CD4-positive, alpha-beta T cell treated with Interleukin-17A for 1 hour (primary cell): ENCODE results near the gene SMARCB1.

Experiments
- DNase-seq: peaks from one replicate; pipeline ENCODE4 v3.0.0-alpha.2; 2020

SMARCB1 gene

GRCh38 chr22:23786752-23787599, at the start of gene SMARCB1:
Gene SMARCB1 (plus strand): TSS chr22:23786966. CDS start chr22:23787170, 204 bp downstream.
- peak; percentile 93 for DNase-seq

- DNase-seq = no peak
Observed at GRCh38 chr22:23737696-23738095, 49.1 kb upstream of the SMARCB1 start.

GRCh38 chr22:23742505-23743264, 44.1 kb upstream of the SMARCB1 start:
- no peak for DNase-seq

GRCh38 chr22:23743303-23743705, 43.5 kb upstream of the SMARCB1 start:
- DNase-seq = no peak

- no peak for DNase-seq
Observed at GRCh38 chr22:23744001-23744400, 42.8 kb upstream of the SMARCB1 start.

GRCh38 chr22:23744485-23744884, 42.3 kb upstream of the SMARCB1 start:
- DNase-seq = no peak

- DNase-seq = no peak
Observed at GRCh38 chr22:23745791-23746190, 41.0 kb upstream of the SMARCB1 start.

- no peak for DNase-seq
Observed at GRCh38 chr22:23749841-23750301, 36.9 kb upstream of the SMARCB1 start.

- DNase-seq = no peak
Observed at GRCh38 chr22:23750367-23750713, 36.4 kb upstream of the SMARCB1 start.

- DNase-seq = peak; percentile 86
Observed at GRCh38 chr22:23750714-23751440, 35.9 kb upstream of the SMARCB1 start, which contains the start of gene ZNF70. Gene ZNF70 (minus strand): TSS chr22:23751112. CDS start chr22:23745140, 5,972 bp downstream.

GRCh38 chr22:23751441-23751996, 35.2 kb upstream of the SMARCB1 start:
- DNase-seq = no peak

- no peak for DNase-seq
Observed at GRCh38 chr22:23752090-23752691, 34.6 kb upstream of the SMARCB1 start.

- DNase-seq = no peak
Observed at GRCh38 chr22:23752750-23753149, 34.0 kb upstream of the SMARCB1 start.

GRCh38 chr22:23753385-23753784, 33.4 kb upstream of the SMARCB1 start:
- no peak for DNase-seq

GRCh38 chr22:23754220-23754919, 32.4 kb upstream of the SMARCB1 start, which contains the start of gene VPREB3:
Gene VPREB3 (minus strand): TSS chr22:23754425. CDS start chr22:23754363, 62 bp downstream.
- no peak for DNase-seq

GRCh38 chr22:23754980-23755636, 31.7 kb upstream of the SMARCB1 start:
- no peak for DNase-seq

GRCh38 chr22:23755711-23756110, 31.1 kb upstream of the SMARCB1 start:
- DNase-seq = no peak

GRCh38 chr22:23756891-23757290, 29.9 kb upstream of the SMARCB1 start:
- DNase-seq = no peak

- DNase-seq = no peak
Observed at GRCh38 chr22:23759566-23759965, 27.2 kb upstream of the SMARCB1 start.

GRCh38 chr22:23760056-23760455, 26.7 kb upstream of the SMARCB1 start:
- no peak for DNase-seq
